Measurements from ENCODE around the gene PYGO1. TPM values are rescaled to one million over a fixed set of nuclear protein-coding genes. Genes with fewer than 3 reads are reported as not detected.

Gene PYGO1, protein sequence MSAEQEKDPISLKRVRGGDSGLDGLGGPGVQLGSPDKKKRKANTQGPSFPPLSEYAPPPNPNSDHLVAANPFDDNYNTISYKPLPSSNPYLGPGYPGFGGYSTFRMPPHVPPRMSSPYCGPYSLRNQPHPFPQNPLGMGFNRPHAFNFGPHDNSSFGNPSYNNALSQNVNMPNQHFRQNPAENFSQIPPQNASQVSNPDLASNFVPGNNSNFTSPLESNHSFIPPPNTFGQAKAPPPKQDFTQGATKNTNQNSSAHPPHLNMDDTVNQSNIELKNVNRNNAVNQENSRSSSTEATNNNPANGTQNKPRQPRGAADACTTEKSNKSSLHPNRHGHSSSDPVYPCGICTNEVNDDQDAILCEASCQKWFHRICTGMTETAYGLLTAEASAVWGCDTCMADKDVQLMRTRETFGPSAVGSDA
- total RNA-seq (2022; extraction: Qiagen RNA extraction), result 6.0 to 7.7 TPM (median 7.1 TPM) in 5 replicates

DNA sequence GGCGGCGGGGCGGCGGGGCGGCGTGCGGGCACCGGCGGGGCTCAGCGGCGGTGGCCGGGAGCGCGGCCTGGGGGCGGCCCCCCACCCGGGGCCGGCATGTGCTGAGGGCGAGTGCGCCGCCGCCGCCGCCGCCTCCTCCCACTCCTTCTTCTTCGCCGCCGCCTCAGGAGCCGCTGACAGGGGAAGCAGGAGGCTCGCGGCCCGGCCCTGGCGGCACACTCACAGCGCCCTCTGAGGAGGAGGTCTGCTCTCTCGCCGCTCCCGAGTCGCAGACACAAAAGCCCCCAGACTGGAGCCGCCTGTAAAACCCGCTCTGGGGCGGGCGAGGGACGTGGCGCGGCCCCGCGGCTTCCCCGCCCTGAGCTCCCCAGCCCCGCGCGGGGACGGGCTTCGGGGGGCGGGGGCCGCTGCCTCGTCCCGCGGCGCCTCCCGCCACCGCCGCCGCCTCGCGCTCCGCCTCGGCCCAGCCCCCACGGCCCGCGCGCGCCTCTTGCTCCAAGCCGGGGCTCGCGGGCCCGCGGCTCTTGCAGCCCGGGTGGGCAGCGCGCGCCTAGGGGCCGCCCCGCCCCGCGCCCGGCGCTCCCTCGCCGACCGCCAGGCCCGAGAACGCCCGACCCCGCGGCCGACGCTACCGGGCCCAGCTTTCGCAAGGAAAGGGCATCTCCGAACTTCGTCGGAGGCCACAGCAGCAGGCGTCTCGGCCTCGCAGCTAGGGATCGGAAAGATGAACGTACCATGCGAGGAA is at the start of gene PYGO1:
PYGO1 (minus strand) TSS at position 276 of the 745 bp plus-strand sequence. CDS start 462 bp downstream, outside the sequence.

Other genes with a start within 250 kb of the PYGO1 start
- gene CCPG1, start 180.0 kb downstream of the PYGO1 start, total RNA-seq (2022; extraction: Qiagen RNA extraction), result 33.6 to 43.8 TPM (median 38.8 TPM) in 5 replicates
- gene PIERCE2, start 179.8 kb downstream of the PYGO1 start, total RNA-seq (2022; extraction: Qiagen RNA extraction), result 3.0 to 5.3 TPM (median 3.4 TPM) in 5 replicates
- gene DNAAF4, start 80.1 kb downstream of the PYGO1 start, total RNA-seq (2022; extraction: Qiagen RNA extraction), result 6.7 to 9.2 TPM (median 8.3 TPM) in 5 replicates
- 8.3 to 11.1 TPM (median 10.2 TPM) in 5 replicates for gene PRTG, start 154.8 kb upstream of the PYGO1 start, total RNA-seq (2022; extraction: Qiagen RNA extraction)

All from A549 treated with Hydrocortisone at 1 μM for 4 hours (cell line).